A549 treated with GW870086 at 1 μM for 4 hours (cell line): ENCODE data around the gene GSTA2. TPM values are rescaled to one million over a fixed set of nuclear protein-coding genes. Genes with fewer than 3 reads are reported as not detected.

Experiments used
- total RNA-seq: library from RNA; stranded (reverse); fragments of 200-300 nt; extraction: Qiagen RNA extraction; gene quantifications from 5 replicates; pipeline ENCODE4 v1.2.3, GENCODE V29; 2022; ENCODE audit warnings: low read depth

The GSTA2 gene
- not detected in 5 replicates for total RNA-seq

GRCh38 chr6:52763322-52763916 is at the start of gene GSTA2:
TSS of gene GSTA2 (minus strand) at chr6:52763475. CDS start at chr6:52757947, 5,528 bp downstream.

DNA sequence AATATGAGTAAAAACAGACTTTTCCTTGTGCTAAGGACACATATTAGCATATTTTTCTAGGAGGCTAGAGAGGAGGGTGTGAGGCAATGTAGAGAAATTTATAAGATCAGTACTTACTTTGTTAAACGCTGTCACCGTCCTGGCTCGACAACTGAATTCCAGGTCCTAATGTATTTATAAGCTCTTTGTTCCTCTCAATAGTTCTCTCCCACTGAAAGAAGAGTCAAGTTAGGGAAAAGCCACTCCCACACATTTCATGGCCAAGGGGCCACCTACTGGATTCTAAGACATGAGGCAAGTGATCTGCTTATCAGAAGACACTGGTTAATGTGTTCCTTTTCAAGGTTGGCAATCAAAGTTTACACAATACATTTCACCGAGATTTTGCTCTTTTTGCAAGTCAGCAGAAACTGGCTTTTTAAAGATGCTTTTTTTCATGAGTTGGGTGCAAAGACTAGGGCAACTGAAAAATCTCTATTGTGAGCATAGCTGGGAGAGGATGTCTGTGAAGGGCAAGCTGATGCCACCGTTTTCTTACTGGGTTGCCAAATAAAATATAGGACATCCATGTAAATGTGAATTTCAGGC is 40.5 kb upstream of the GSTA2 start, which contains the start of gene GSTA1:
TSS of gene GSTA1 (minus strand) at position 149 of the 588 bp plus-strand sequence. CDS start 4,549 bp downstream, outside the sequence.

Other genes with a start within 250 kb of the GSTA2 start
- 31.4 to 40.3 TPM (median 38.0 TPM) in 5 replicates for gene TRAM2, start 186.4 kb downstream of the GSTA2 start, total RNA-seq
- 32.8 to 48.1 TPM (median 36.3 TPM) in 5 replicates for gene TMEM14A, start 92.4 kb downstream of the GSTA2 start, total RNA-seq
- gene GSTA1, start 40.3 kb upstream of the GSTA2 start, total RNA-seq, result not detected in 5 replicates
- not detected in 5 replicates for gene GSTA5, start 77.3 kb upstream of the GSTA2 start, total RNA-seq
- gene GSTA3, start 146.2 kb upstream of the GSTA2 start, total RNA-seq, result not detected in 5 replicates
- 8.0 to 9.8 TPM (median 8.4 TPM) in 5 replicates for gene GSTA4, start 231.8 kb upstream of the GSTA2 start, total RNA-seq